Peyer's patch (tissue), 4 donors: ENCODE measurements around the gene HNMT. TPM values are rescaled to one million over a fixed set of nuclear protein-coding genes. Genes with fewer than 3 reads are reported as not detected.
A peak's percentile ranks its signal among the peaks of the same experiment; 100 is the strongest.

Experiments
- DNase-seq, 3 donors: peaks; one replicate each; pipeline ENCODE4 v3.0.0-alpha.2; 2017 to 2019
- H3K27ac ChIP-seq, 4 donors: fragments of 200-600 bp; sonication (generic); one replicate each; pipeline ENCODE4 v1.5.1; 2016 to 2019
- H3K27me3 ChIP-seq, 2 donors: fragments of 200-600 bp; sonication (generic); one replicate each; pipeline ENCODE4 v1.5.1; 2019
- H3K36me3 ChIP-seq, 3 donors: fragments of 200-600 bp; sonication (generic); one replicate each; pipeline ENCODE4 v1.5.1; 2016 to 2019
- H3K4me1 ChIP-seq, 4 donors: fragments of 200-600 bp; sonication (generic); one replicate each; pipeline ENCODE4 v1.5.1; 2016 to 2019
- H3K4me3 ChIP-seq, 4 donors: fragments of 200-600 bp; sonication (generic); 1 replicate in 3 of 4; 2 replicates in 1 of 4; pipeline ENCODE4 v1.5.1; 2016 to 2019; ENCODE audit warnings: mild to moderate bottlenecking in 1 of 4
- H3K9me3 ChIP-seq, 4 donors: fragments of 200-600 bp; sonication (generic); one replicate each; pipeline ENCODE4 v1.5.1; 2016 to 2019; ENCODE audit warnings: mild to moderate bottlenecking in 1 of 4
- POLR2A ChIP-seq, 2 donors: fragments of 450-650 bp; IDR thresholded peaks; one replicate each; pipeline ENCODE4 v1.5.1; 2017; ENCODE audit warnings: antibody characterized with exemption in 2 of 2, mild to moderate bottlenecking in 2 of 2, moderate library complexity in 2 of 2
- total RNA-seq, 4 donors: library from RNA; depleted of rRNA; stranded (reverse); fragments of >200 nt; gene quantifications; one replicate each; pipeline ENCODE4 v1.1.0, GENCODE V29; 2016
- TF ChIP-seq, protein P1 (sequence below), 6 experiments: fragments of 450-650 bp in 4 of 6; fragments of 200-600 bp in 2 of 6; sonication (generic) in 1 of 6; IDR thresholded peaks; one replicate each; pipeline ENCODE4 v1.5.1; 2017 to 2019; ENCODE audit warnings: antibody characterized with exemption in 6 of 6, mild to moderate bottlenecking in 3 of 6, moderate library complexity in 1 of 6

Gene HNMT
- total RNA-seq, 4 donors from 2014 or later = 12.8 to 52.0 (median 26.7) TPM

DNA sequence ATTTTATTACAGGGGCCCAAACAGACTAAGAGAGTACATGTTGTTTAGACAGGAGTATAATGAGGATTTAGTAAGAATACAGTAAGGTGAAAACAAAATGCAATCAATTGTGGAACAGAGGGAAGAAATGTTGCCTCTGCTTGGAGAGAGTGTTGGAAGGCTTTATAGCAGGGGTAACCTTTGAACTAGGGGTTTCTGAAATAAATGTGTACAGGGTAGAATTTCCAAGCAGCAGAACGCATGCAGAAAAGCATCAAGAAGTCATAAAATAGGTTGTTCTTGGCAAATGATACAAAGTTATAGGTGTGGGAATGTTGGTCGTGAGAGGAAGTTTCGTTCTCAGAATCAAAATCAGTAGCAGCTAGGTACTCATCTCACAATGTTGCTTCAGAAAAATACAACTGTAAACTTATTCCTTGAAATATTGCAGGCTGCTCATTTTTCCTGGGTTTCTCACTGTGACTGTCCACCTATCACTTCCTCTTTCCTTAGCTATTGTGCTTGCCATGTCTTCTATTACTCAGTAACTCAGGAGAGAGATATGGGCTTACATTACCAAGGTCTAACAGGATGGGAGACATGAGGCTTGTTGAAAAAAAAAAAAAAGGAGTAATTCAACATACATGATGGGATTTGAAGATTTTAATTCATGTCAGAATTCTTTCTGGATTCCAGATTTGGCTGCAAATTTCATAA lies 17.1 kb upstream of the HNMT start:
- no peaks in the 10 kb centered on the region for H3K4me1 ChIP-seq
- no peak for TF ChIP-seq POLR2A (IDR thresholded peaks at IDR 0.05)
- TF ChIP-seq, protein P1, sequence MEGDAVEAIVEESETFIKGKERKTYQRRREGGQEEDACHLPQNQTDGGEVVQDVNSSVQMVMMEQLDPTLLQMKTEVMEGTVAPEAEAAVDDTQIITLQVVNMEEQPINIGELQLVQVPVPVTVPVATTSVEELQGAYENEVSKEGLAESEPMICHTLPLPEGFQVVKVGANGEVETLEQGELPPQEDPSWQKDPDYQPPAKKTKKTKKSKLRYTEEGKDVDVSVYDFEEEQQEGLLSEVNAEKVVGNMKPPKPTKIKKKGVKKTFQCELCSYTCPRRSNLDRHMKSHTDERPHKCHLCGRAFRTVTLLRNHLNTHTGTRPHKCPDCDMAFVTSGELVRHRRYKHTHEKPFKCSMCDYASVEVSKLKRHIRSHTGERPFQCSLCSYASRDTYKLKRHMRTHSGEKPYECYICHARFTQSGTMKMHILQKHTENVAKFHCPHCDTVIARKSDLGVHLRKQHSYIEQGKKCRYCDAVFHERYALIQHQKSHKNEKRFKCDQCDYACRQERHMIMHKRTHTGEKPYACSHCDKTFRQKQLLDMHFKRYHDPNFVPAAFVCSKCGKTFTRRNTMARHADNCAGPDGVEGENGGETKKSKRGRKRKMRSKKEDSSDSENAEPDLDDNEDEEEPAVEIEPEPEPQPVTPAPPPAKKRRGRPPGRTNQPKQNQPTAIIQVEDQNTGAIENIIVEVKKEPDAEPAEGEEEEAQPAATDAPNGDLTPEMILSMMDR (IDR thresholded peaks at IDR 0.05) = no peak
- H3K36me3 ChIP-seq = no peaks in the 10 kb centered on the region
- H3K27me3 ChIP-seq = no peaks in the 10 kb centered on the region
- peak overlapping the region in 2 of 4 donors; percentile 35 to 46 for H3K27ac ChIP-seq
- H3K9me3 ChIP-seq = no peaks in the 10 kb centered on the region
- no peak for DNase-seq
- H3K4me3 ChIP-seq = no peak overlapping the region

GRCh38 chr2:137947728-137948336 lies 16.4 kb upstream of the HNMT start:
- H3K4me1 ChIP-seq = no peaks in the 10 kb centered on the region
- H3K27ac ChIP-seq = peak overlapping the region in 2 of 4 donors; percentile 35 to 46
- no peaks in the 10 kb centered on the region for H3K27me3 ChIP-seq
- no peaks in the 10 kb centered on the region for H3K9me3 ChIP-seq
- H3K36me3 ChIP-seq = no peaks in the 10 kb centered on the region
- DNase-seq = peak; percentile 38 to 85 (median 71)
- H3K4me3 ChIP-seq = no peak overlapping the region
- no peak for TF ChIP-seq POLR2A (IDR thresholded peaks at IDR 0.05)
- TF ChIP-seq, protein P1 (IDR thresholded peaks at IDR 0.05) = peak in 5 of 6 experiments; percentile 23 to 71 (median 68)

DNA sequence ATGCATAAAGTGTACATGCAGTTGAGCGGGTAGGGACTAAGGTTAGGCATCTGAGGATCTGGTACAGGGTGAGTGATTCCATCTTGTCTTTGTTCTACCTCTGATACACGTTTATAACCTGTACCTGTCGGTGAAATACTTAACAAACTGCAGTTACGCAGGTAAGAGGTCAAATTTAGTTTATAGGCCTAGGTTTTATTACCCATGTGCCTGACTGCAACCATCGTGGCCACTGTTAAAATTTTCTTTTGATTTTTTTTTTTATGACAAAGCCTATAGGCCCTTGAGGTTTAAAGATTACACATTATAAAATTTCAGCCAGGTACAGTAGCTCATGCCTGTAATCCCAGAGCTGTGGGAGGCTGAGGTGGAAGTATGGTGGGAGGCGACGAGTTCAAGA lies 15.4 kb upstream of the HNMT start:
- H3K27ac ChIP-seq = no peak overlapping the region

GRCh38 chr2:137950238-137950637 lies 14.0 kb upstream of the HNMT start:
- TF ChIP-seq, protein P1 (IDR thresholded peaks at IDR 0.05) = no peak
- no peak for TF ChIP-seq POLR2A (IDR thresholded peaks at IDR 0.05)
- no peak for DNase-seq
- H3K4me3 ChIP-seq = no peak overlapping the region
- no peak overlapping the region for H3K27ac ChIP-seq
- no peaks in the 10 kb centered on the region for H3K4me1 ChIP-seq
- H3K27me3 ChIP-seq = no peaks in the 10 kb centered on the region
- no peaks in the 10 kb centered on the region for H3K9me3 ChIP-seq
- H3K36me3 ChIP-seq = no peaks in the 10 kb centered on the region

More for the DNA sequence above, 15.4 kb upstream of the HNMT start:
- H3K4me1 ChIP-seq = no peaks in the 10 kb centered on the region
- H3K36me3 ChIP-seq = no peaks in the 10 kb centered on the region
- no peaks in the 10 kb centered on the region for H3K9me3 ChIP-seq
- TF ChIP-seq, protein P1 (IDR thresholded peaks at IDR 0.05) = no peak
- no peak for TF ChIP-seq POLR2A (IDR thresholded peaks at IDR 0.05)
- no peak overlapping the region for H3K4me3 ChIP-seq
- H3K27me3 ChIP-seq = no peaks in the 10 kb centered on the region
- no peak for DNase-seq

DNA sequence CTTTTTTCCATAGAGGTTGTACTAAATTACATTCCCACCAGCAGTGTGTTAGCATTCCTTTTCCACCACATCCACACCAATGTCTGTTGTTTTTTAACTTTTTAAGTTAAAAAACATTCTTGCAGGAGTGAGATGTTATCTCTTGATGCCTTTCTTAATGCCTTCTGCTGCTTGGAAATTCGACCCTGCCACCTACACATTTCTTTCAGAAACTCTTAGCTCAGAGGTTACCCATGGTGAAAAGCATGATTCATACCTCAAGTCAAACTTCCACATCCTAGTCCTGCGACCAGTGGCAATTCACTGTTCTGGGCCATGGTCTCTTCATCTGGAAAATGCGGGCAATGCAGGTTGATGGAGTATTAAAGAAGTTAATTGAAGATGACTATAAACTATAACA lies 12.7 kb upstream of the HNMT start:
- TF ChIP-seq, protein P1 (IDR thresholded peaks at IDR 0.05) = no peak
- Histone ChIP-seq H3K27me3 (no peaks in the 10 kb centered on the region), H3K27ac (no peak overlapping the region), H3K36me3 (no peaks in the 10 kb centered on the region), H3K9me3 (no peaks in the 10 kb centered on the region), H3K4me1 (no peaks in the 10 kb centered on the region), H3K4me3 (no peak overlapping the region)
- no peak for DNase-seq
